Sigmoid colon (tissue), 4 donors: ENCODE results near the gene OR5M10.

ENCODE experiments used
- EP300 ChIP-seq, 4 donors: sonication (generic); formaldehyde crosslinking; IDR thresholded peaks; one replicate each; pipeline ENCODE4 v1.6.1; 2017; ENCODE audit warnings: antibody characterized with exemption in 4 of 4
- POLR2A ChIP-seq, 2 donors: fragments of 450-650 bp; IDR thresholded peaks; one replicate each; pipeline ENCODE4 v1.6.1; 2016; ENCODE audit warnings: antibody characterized with exemption in 2 of 2, mild to moderate bottlenecking in 2 of 2, moderate library complexity in 2 of 2
- POLR2AphosphoS5 ChIP-seq, 4 donors: sonication (generic); formaldehyde crosslinking; IDR thresholded peaks; one replicate each; pipeline ENCODE4 v1.6.1; 2017; ENCODE audit warnings: antibody characterized with exemption in 4 of 4
- TF ChIP-seq, protein P1 (sequence below), 4 experiments: fragments of 450-650 bp in 3 of 4; fragments of 200-600 bp in 1 of 4; IDR thresholded peaks; one replicate each; pipeline ENCODE4 v1.5.1; 2016 to 2019; ENCODE audit warnings: antibody characterized with exemption in 4 of 4, mild to moderate bottlenecking in 3 of 4, moderate library complexity in 2 of 4

DNA sequence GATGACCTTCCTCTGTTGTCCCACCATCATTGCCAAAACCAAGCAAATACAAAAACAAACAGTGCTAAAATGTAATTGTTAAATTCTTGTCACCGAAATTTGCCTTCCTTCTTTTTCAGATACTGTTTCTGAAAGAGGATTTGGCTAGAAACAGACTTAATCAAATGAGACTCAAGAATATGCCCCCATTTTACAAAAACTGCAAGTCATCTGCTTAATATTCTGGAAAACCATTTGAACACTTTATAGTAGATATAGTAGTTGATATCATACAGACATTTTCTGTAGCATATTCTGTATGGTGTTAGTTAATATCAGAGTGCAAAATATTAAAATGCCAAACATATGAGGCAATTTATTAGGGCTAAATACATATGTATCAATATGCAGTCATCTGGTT, 33.7 kb upstream of the OR5M10 start:
- TF ChIP-seq, protein P1, sequence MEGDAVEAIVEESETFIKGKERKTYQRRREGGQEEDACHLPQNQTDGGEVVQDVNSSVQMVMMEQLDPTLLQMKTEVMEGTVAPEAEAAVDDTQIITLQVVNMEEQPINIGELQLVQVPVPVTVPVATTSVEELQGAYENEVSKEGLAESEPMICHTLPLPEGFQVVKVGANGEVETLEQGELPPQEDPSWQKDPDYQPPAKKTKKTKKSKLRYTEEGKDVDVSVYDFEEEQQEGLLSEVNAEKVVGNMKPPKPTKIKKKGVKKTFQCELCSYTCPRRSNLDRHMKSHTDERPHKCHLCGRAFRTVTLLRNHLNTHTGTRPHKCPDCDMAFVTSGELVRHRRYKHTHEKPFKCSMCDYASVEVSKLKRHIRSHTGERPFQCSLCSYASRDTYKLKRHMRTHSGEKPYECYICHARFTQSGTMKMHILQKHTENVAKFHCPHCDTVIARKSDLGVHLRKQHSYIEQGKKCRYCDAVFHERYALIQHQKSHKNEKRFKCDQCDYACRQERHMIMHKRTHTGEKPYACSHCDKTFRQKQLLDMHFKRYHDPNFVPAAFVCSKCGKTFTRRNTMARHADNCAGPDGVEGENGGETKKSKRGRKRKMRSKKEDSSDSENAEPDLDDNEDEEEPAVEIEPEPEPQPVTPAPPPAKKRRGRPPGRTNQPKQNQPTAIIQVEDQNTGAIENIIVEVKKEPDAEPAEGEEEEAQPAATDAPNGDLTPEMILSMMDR (IDR thresholded peaks at IDR 0.05), result no peak
- no peak for TF ChIP-seq EP300 (IDR thresholded peaks at IDR 0.05)
- no peak for TF ChIP-seq POLR2AphosphoS5 (IDR thresholded peaks at IDR 0.05)
- no peak for TF ChIP-seq POLR2A (IDR thresholded peaks at IDR 0.05)
